HG03095 (cell line): ENCODE results near the gene SMIM1.

Experiments used
- ATAC-seq: cut with Tn5 transposase; IDR thresholded peaks from one replicate; pipeline ENCODE4 v1.9.1; 2021; ENCODE audit warnings: moderate library complexity; ENCODE audit not compliant: unreplicated experiment

SMIM1 gene

GRCh38 chr1:3817821-3818597, 45.5 kb downstream of the SMIM1 start:
- no peak for ATAC-seq

- no peak for ATAC-seq
Measured at GRCh38 chr1:3819771-3820200, 47.2 kb downstream of the SMIM1 start.

- ATAC-seq, result no peak
Measured at GRCh38 chr1:3820316-3820715, 47.8 kb downstream of the SMIM1 start.

- no peak for ATAC-seq
Measured at GRCh38 chr1:3821004-3821403, 48.5 kb downstream of the SMIM1 start.

GRCh38 chr1:3821447-3821846, 48.9 kb downstream of the SMIM1 start:
- ATAC-seq, result no peak

- no peak for ATAC-seq
Measured at GRCh38 chr1:3821908-3822307, 49.4 kb downstream of the SMIM1 start.

- no peak for ATAC-seq
Measured at GRCh38 chr1:3822421-3822820, 49.9 kb downstream of the SMIM1 start.

- ATAC-seq, result no peak
Measured at GRCh38 chr1:3824650-3825049, 52.1 kb downstream of the SMIM1 start.

- no peak for ATAC-seq
Measured at GRCh38 chr1:3825356-3825755, 52.8 kb downstream of the SMIM1 start.
